ENCODE data around the gene HS3ST4. TPM values are rescaled to one million over a fixed set of nuclear protein-coding genes. Genes with fewer than 3 reads are reported as not detected.

Gene HS3ST4
- total RNA-seq, 1 experiment from 2014 or later = not detected

DNA sequence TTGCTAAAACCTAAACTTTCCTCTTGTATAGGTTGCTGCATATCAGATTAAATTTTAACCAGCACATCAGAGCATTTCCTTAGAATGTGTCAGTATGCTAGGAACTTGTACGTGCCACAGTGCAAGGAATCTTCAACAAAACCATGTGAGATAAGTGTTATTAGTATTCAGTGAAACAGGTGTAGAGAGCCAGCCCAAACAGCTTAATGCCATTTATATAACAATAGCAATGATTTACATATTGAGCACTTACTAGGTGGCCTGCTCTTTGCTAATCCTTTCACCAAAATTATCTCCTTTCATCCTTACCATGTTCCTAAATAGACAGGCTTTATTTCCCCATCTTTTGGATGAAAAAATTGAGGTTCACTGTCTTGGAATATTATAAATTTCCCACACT lies 485.7 kb downstream of the HS3ST4 start:
- Histone ChIP-seq H3K4me1 (ENCODE audit: control insufficient read depth, insufficient read depth, low read length) (no peaks in the 10 kb centered on the region), H3K27ac (ENCODE audit: low read length) (no peak overlapping the region), H3K4me3 (ENCODE audit: low read depth in 2 of 2, low read length in 2 of 2) (no peak overlapping the region), H3K36me3 (ENCODE audit: control insufficient read depth, insufficient read depth, low read length) (no peaks in the 10 kb centered on the region), H3K27me3 (ENCODE audit: control insufficient read depth, insufficient read depth, low read length) (no peaks in the 10 kb centered on the region), H3K9me3 (ENCODE audit: control insufficient read depth, insufficient read depth, low read depth, low read length) (no peaks in the 10 kb centered on the region)
- in situ Hi-C loops (cut with HindIII; ENCODE audit: low pct_unique_long_range_greater_than_20kb, low sequenced_read_pairs) (no loop called here), intact Hi-C loops (cut with micrococcal nuclease; ENCODE audit: unreplicated experiment) (no loop called here)
- DNase-seq (ENCODE audit: low read depth, low spot score) (no peak), ATAC-seq (no peak)
- no TSS peak for BruUV-seq (replicated peaks)
- TF ChIP-seq TCF7L2 (IDR thresholded peaks at IDR 0.05; ENCODE audit: low read depth, low read length) = no peak
- no peak for TF ChIP-seq SIN3A (IDR thresholded peaks at IDR 0.05; ENCODE audit: borderline replicate concordance, insufficient read depth, low read depth, low read length)
- no peak for TF ChIP-seq POLR2AphosphoS5 (IDR thresholded peaks at IDR 0.05; ENCODE audit: low read depth, low read length)
- TF ChIP-seq, protein P1, sequence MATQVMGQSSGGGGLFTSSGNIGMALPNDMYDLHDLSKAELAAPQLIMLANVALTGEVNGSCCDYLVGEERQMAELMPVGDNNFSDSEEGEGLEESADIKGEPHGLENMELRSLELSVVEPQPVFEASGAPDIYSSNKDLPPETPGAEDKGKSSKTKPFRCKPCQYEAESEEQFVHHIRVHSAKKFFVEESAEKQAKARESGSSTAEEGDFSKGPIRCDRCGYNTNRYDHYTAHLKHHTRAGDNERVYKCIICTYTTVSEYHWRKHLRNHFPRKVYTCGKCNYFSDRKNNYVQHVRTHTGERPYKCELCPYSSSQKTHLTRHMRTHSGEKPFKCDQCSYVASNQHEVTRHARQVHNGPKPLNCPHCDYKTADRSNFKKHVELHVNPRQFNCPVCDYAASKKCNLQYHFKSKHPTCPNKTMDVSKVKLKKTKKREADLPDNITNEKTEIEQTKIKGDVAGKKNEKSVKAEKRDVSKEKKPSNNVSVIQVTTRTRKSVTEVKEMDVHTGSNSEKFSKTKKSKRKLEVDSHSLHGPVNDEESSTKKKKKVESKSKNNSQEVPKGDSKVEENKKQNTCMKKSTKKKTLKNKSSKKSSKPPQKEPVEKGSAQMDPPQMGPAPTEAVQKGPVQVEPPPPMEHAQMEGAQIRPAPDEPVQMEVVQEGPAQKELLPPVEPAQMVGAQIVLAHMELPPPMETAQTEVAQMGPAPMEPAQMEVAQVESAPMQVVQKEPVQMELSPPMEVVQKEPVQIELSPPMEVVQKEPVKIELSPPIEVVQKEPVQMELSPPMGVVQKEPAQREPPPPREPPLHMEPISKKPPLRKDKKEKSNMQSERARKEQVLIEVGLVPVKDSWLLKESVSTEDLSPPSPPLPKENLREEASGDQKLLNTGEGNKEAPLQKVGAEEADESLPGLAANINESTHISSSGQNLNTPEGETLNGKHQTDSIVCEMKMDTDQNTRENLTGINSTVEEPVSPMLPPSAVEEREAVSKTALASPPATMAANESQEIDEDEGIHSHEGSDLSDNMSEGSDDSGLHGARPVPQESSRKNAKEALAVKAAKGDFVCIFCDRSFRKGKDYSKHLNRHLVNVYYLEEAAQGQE (IDR thresholded peaks at IDR 0.05; ENCODE audit: insufficient read depth in 1 of 2, low read depth in 2 of 2, low read length in 1 of 2) = no peak
- TF ChIP-seq, protein P2, sequence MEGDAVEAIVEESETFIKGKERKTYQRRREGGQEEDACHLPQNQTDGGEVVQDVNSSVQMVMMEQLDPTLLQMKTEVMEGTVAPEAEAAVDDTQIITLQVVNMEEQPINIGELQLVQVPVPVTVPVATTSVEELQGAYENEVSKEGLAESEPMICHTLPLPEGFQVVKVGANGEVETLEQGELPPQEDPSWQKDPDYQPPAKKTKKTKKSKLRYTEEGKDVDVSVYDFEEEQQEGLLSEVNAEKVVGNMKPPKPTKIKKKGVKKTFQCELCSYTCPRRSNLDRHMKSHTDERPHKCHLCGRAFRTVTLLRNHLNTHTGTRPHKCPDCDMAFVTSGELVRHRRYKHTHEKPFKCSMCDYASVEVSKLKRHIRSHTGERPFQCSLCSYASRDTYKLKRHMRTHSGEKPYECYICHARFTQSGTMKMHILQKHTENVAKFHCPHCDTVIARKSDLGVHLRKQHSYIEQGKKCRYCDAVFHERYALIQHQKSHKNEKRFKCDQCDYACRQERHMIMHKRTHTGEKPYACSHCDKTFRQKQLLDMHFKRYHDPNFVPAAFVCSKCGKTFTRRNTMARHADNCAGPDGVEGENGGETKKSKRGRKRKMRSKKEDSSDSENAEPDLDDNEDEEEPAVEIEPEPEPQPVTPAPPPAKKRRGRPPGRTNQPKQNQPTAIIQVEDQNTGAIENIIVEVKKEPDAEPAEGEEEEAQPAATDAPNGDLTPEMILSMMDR (IDR thresholded peaks at IDR 0.05) = no peak
- POLR2A ChIA-PET = no interaction called here
- CTCF ChIA-PET = no interaction called here

DNA sequence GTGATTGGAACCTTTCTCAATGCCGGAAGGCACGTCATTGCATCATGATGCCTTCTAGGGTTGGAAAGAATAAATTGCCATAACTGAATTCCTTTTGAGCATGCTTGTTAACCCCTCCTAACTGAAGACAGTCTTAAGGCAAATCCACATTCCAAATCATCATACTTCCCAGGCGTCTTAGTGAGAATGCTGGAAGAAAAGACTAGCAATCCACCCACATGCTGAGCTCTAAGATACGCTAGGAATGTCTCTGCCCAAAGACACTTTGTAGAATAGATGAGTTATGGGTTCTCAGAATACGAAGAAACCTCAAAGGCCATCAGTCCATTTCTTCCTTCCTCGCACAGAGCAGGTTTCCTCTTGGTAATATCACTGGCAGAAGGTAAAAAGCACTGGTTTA lies 486.5 kb downstream of the HS3ST4 start:
- TF ChIP-seq POLR2AphosphoS5 (IDR thresholded peaks at IDR 0.05; ENCODE audit: low read depth, low read length) (no peak), SIN3A (IDR thresholded peaks at IDR 0.05; ENCODE audit: borderline replicate concordance, insufficient read depth, low read depth, low read length) (no peak), TCF7L2 (IDR thresholded peaks at IDR 0.05; ENCODE audit: low read depth, low read length) (no peak)
- TF ChIP-seq, protein P2 (IDR thresholded peaks at IDR 0.05) = no peak
- TF ChIP-seq, protein P1 (IDR thresholded peaks at IDR 0.05; ENCODE audit: insufficient read depth in 1 of 2, low read depth in 2 of 2, low read length in 1 of 2) = no peak
- ATAC-seq = no peak
- ChIA-PET POLR2A (no interaction called here), CTCF (no interaction called here)
- DNase-seq (ENCODE audit: low read depth, low spot score) = no peak
- H3K27ac ChIP-seq (ENCODE audit: low read length) = no peak overlapping the region
- H3K4me1 ChIP-seq (ENCODE audit: control insufficient read depth, insufficient read depth, low read length) = no peaks in the 10 kb centered on the region
- no peak overlapping the region for H3K4me3 ChIP-seq (ENCODE audit: low read depth in 2 of 2, low read length in 2 of 2)
- H3K36me3 ChIP-seq (ENCODE audit: control insufficient read depth, insufficient read depth, low read length) = no peaks in the 10 kb centered on the region
- intact Hi-C loops (cut with micrococcal nuclease; ENCODE audit: unreplicated experiment) (no loop called here), in situ Hi-C loops (cut with HindIII; ENCODE audit: low pct_unique_long_range_greater_than_20kb, low sequenced_read_pairs) (no loop called here)
- no peaks in the 10 kb centered on the region for H3K27me3 ChIP-seq (ENCODE audit: control insufficient read depth, insufficient read depth, low read length)
- BruUV-seq (replicated peaks) = no TSS peak
- H3K9me3 ChIP-seq (ENCODE audit: control insufficient read depth, insufficient read depth, low read depth, low read length) = no peaks in the 10 kb centered on the region

All from Panc1 (cell line).